Endodermal cell (in vitro differentiated cells): ENCODE measurements around the gene VCX2. TPM values are rescaled to one million over a fixed set of nuclear protein-coding genes. Genes with fewer than 3 reads are reported as not detected.

Experiments used
- DNase-seq: peaks from one replicate; pipeline ENCODE4 v3.0.0-alpha.2; 2017
- H3K27ac ChIP-seq: 2 replicates; pipeline ENCODE4 v1.5.1; 2013; ENCODE audit warnings: mild to moderate bottlenecking, low read depth, low read length, moderate library complexity
- H3K27me3 ChIP-seq: 2 replicates; pipeline ENCODE4 v1.6.1; 2013; ENCODE audit warnings: mild to moderate bottlenecking, low read length, moderate library complexity; ENCODE audit not compliant: insufficient read depth, control insufficient read depth, poor library complexity, severe bottlenecking
- H3K36me3 ChIP-seq: 2 replicates; pipeline ENCODE4 v1.7.0; 2013; ENCODE audit warnings: mild to moderate bottlenecking, low read length, moderate library complexity; ENCODE audit not compliant: control insufficient read depth, insufficient read depth
- H3K4me1 ChIP-seq: one replicate; pipeline ENCODE4 v1.7.0; 2013; ENCODE audit warnings: low read length; ENCODE audit not compliant: control insufficient read depth, insufficient read depth
- H3K4me3 ChIP-seq: 2 replicates; pipeline ENCODE4 v1.5.1; 2013; ENCODE audit warnings: mild to moderate bottlenecking, low read length, moderate library complexity
- H3K9ac ChIP-seq: 2 replicates; pipeline ENCODE4 v1.6.1; 2013; ENCODE audit warnings: mild to moderate bottlenecking, low read length, moderate library complexity; ENCODE audit not compliant: poor library complexity, severe bottlenecking; ENCODE audit errors: extremely low read depth
- H3K9me3 ChIP-seq: 2 replicates; pipeline ENCODE4 v1.6.1; 2013; ENCODE audit warnings: mild to moderate bottlenecking, low read length, moderate library complexity; ENCODE audit not compliant: control insufficient read depth
- H3K27ac Mint-ChIP-seq: 2 replicates; pipeline ENCODE4 v1.8.0; 2020; ENCODE audit warnings: mixed read lengths
- H3K27me3 Mint-ChIP-seq: 2 replicates; pipeline ENCODE4 v1.8.0; 2021; ENCODE audit warnings: mild to moderate bottlenecking, mixed read lengths; ENCODE audit not compliant: insufficient read depth
- H3K36me3 Mint-ChIP-seq: 2 replicates; pipeline ENCODE4 v1.8.0; 2020; ENCODE audit warnings: low read depth, mixed read lengths
- H3K4me1 Mint-ChIP-seq: 2 replicates; pipeline ENCODE4 v1.8.0; 2020; ENCODE audit warnings: mixed read lengths
- H3K4me3 Mint-ChIP-seq: 2 replicates; pipeline ENCODE4 v1.8.0; 2020; ENCODE audit warnings: mild to moderate bottlenecking, moderate library complexity, mixed read lengths
- H3K9me3 Mint-ChIP-seq: 2 replicates; pipeline ENCODE4 v1.8.0; 2020; ENCODE audit warnings: mild to moderate bottlenecking, mixed read lengths
- CTCF ChIP-seq: fragments of 200-600 bp; sonication (generic); conservative IDR thresholded peaks from 2 replicates; pipeline ENCODE4 v1.5.0; 2021; ENCODE audit warnings: antibody characterized with exemption, mild to moderate bottlenecking
- WGBS, 2 experiments: methylation state at CpG; one replicate each; pipeline versions ENCODE4 v1.1.5 to v1.1.7; 2013; ENCODE audit warnings: missing lambda C conversion rate in 2 of 2, mixed read lengths in 1 of 2; ENCODE audit not compliant: insufficient coverage in 1 of 2, insufficient read length in 1 of 2; 5-methylcytosine and 5-hydroxymethylcytosine counted together
- total RNA-seq, 2 donors: library from RNA; stranded (reverse); fragmentation: NEBNext Ultra II Directional in 1 of 2; extraction: Animal tissue kit (Norgen Biotek cat#: 25700) in 1 of 2; gene quantifications; 2 replicates in 1 of 2; 3 replicates in 1 of 2; pipeline ENCODE4 v1.2.1, GENCODE V29; 2021

Gene VCX2
- total RNA-seq, 2 donors from 2014 or later: not detected

GRCh38 chrX:8126648-8127047 lies 44.4 kb downstream of the VCX2 start:
- peaks cover 6% of the 10 kb centered on the region for H3K9me3 Mint-ChIP-seq
- no peaks in the 10 kb centered on the region for H3K27me3 Mint-ChIP-seq
- H3K36me3 ChIP-seq: no peaks in the 10 kb centered on the region
- no peak for DNase-seq
- H3K4me1 ChIP-seq: no peaks in the 10 kb centered on the region
- H3K4me3 ChIP-seq: no peak overlapping the region
- H3K4me1 Mint-ChIP-seq: peaks cover 9% of the 10 kb centered on the region
- H3K27ac Mint-ChIP-seq: no peak overlapping the region
- no peak for TF ChIP-seq CTCF
- H3K36me3 Mint-ChIP-seq: no peaks in the 10 kb centered on the region
- no peak overlapping the region for H3K9ac ChIP-seq
- WGBS, 2 experiments: 90% methylated on average over 2 of the region's 3 CpGs; no CpG with 5 or more reads in 1 of the 2 experiments
- H3K27ac ChIP-seq: no peak overlapping the region
- no peaks in the 10 kb centered on the region for H3K9me3 ChIP-seq
- H3K27me3 ChIP-seq: no peaks in the 10 kb centered on the region
- no peak overlapping the region for H3K4me3 Mint-ChIP-seq

- Mint-ChIP-seq H3K27me3 (no peaks in the 10 kb centered on the region), H3K4me1 (peaks cover 9% of the 10 kb centered on the region), H3K36me3 (no peaks in the 10 kb centered on the region), H3K9me3 (peaks cover 8% of the 10 kb centered on the region), H3K4me3 (no peak overlapping the region), H3K27ac (no peak overlapping the region)
- no peak overlapping the region for H3K27ac ChIP-seq
- H3K27me3 ChIP-seq: no peaks in the 10 kb centered on the region
- H3K36me3 ChIP-seq: no peaks in the 10 kb centered on the region
- no peaks in the 10 kb centered on the region for H3K4me1 ChIP-seq
- no peaks in the 10 kb centered on the region for H3K9me3 ChIP-seq
- no peak for TF ChIP-seq CTCF
- H3K4me3 ChIP-seq: no peak overlapping the region
- no peak overlapping the region for H3K9ac ChIP-seq
- 89% methylated on average over 1 of the region's 1 CpG; no CpG with 5 or more reads in 1 of the 2 experiments for WGBS, 2 experiments
- no peak for DNase-seq
Observed at GRCh38 chrX:8126092-8126491, 45.0 kb downstream of the VCX2 start.

- Histone ChIP-seq H3K27ac (no peak overlapping the region), H3K9ac (no peak overlapping the region), H3K9me3 (no peaks in the 10 kb centered on the region), H3K36me3 (no peaks in the 10 kb centered on the region), H3K4me3 (no peak overlapping the region), H3K4me1 (no peaks in the 10 kb centered on the region), H3K27me3 (no peaks in the 10 kb centered on the region)
- TF ChIP-seq CTCF: no peak
- no peak overlapping the region for H3K4me3 Mint-ChIP-seq
- 93% methylated on average over 6 of the region's 6 CpGs; no CpG with 5 or more reads in 1 of the 2 experiments for WGBS, 2 experiments
- peaks cover 12% of the 10 kb centered on the region for H3K9me3 Mint-ChIP-seq
- H3K36me3 Mint-ChIP-seq: no peaks in the 10 kb centered on the region
- DNase-seq: no peak
- H3K27me3 Mint-ChIP-seq: no peaks in the 10 kb centered on the region
- H3K27ac Mint-ChIP-seq: no peak overlapping the region
- peaks cover 9% of the 10 kb centered on the region for H3K4me1 Mint-ChIP-seq
Observed at GRCh38 chrX:8125566-8125965, 45.5 kb downstream of the VCX2 start.
